ENCODE data around the gene CWF19L1. TPM values are rescaled to one million over a fixed set of nuclear protein-coding genes. Genes with fewer than 3 reads are reported as not detected.

Gene CWF19L1
- total RNA-seq (2014; rRNA removed; shearing (Covaris generic)) = 47.8 and 48.2 TPM in 2 replicates
- 48.6 and 51.0 TPM in 2 replicates for total RNA-seq (2022)
- Bru-seq, nascent RNA = percentile 80 among the genes with signal in this experiment
- percentile 82 among the genes with signal in this experiment for BruChase-seq, experiment 1, labeled RNA remaining after a 6-hour chase
- BruChase-seq, experiment 2, labeled RNA remaining after a 2-hour chase = percentile 81 among the genes with signal in this experiment
- long read RNA-seq, transcript CWF19L1-201 (14 exons, 1,815 nt) = major isoform, 19 of 50 reads
- long read RNA-seq, partial matches to known transcripts = 12 of 50 reads
- long read RNA-seq, other reads (novel, unspliced or antisense) = 19 of 50 reads

GRCh38 chr10:100267239-100268104 lies at the start of gene CWF19L1:
Gene CWF19L1, minus strand, starts transcription at chr10:100267638. Its CDS starts 45 bp downstream, at chr10:100267593.
- H3K9me3 ChIP-seq (ENCODE audit: low read length) = no peaks in the 10 kb centered on the region
- BruUV-seq (replicated peaks) = TSS peak; percentile 93
- ChIA-PET CTCF (ENCODE audit: unreplicated experiment) (no interaction called here), POLR2A (no interaction called here)
- H3K4me3 ChIP-seq (ENCODE audit: low read depth, low read length, poor library complexity, severe bottlenecking) = peak within 1 kb of the TSS; percentile 96
- peak; percentile 66 for DNase-seq (ENCODE audit: low spot score)
- no peaks in the 10 kb centered on the region for H3K9me2 ChIP-seq (ENCODE audit: insufficient read depth, low read length)
- TF ChIP-seq CTCF (conservative IDR thresholded peaks at IDR 0.05; ENCODE audit: low read length) (no peak), EZH2phosphoT487 (IDR thresholded peaks at IDR 0.05; ENCODE audit: borderline replicate concordance, low read depth, low read length) (no peak)
- peaks cover 42% of the 10 kb centered on the region for H3K79me2 ChIP-seq (ENCODE audit: insufficient read depth, low read depth, low read length)
- H3K4me1 ChIP-seq (ENCODE audit: insufficient read depth, low read length, poor library complexity, severe bottlenecking) = peaks cover 29% of the 10 kb centered on the region
- intact Hi-C loops (cut with micrococcal nuclease; ENCODE audit: unreplicated experiment) = no loop called here
- no peaks in the 10 kb centered on the region for H4K20me1 ChIP-seq (ENCODE audit: insufficient read depth, low read length)
- H3K36me3 ChIP-seq (ENCODE audit: insufficient read depth, low read length) = peaks cover 14% of the 10 kb centered on the region
- H3K4me2 ChIP-seq (ENCODE audit: low read length) = peak within 1 kb of the TSS; percentile 86
- peak within 1 kb of the TSS; percentile 45 for H3K27ac ChIP-seq (ENCODE audit: low read depth, low read length, poor library complexity, severe bottlenecking)
- peak within 1 kb of the TSS; percentile 99 for H2AFZ ChIP-seq (ENCODE audit: low read length)

GRCh38 chr10:100315615-100316014 lies 48.2 kb upstream of the CWF19L1 start:
- H3K4me2 ChIP-seq (ENCODE audit: low read length) = no peak overlapping the region
- ChIA-PET POLR2A (no interaction called here), CTCF (ENCODE audit: unreplicated experiment) (no interaction called here)
- no TSS peak for BruUV-seq (replicated peaks)
- no peaks in the 10 kb centered on the region for H3K4me1 ChIP-seq (ENCODE audit: insufficient read depth, low read length, poor library complexity, severe bottlenecking)
- no peak overlapping the region for H2AFZ ChIP-seq (ENCODE audit: low read length)
- intact Hi-C loops (cut with micrococcal nuclease; ENCODE audit: unreplicated experiment) = no loop called here
- no peaks in the 10 kb centered on the region for H3K79me2 ChIP-seq (ENCODE audit: insufficient read depth, low read depth, low read length)
- H4K20me1 ChIP-seq (ENCODE audit: insufficient read depth, low read length) = no peaks in the 10 kb centered on the region
- no peaks in the 10 kb centered on the region for H3K9me3 ChIP-seq (ENCODE audit: low read length)
- H3K27ac ChIP-seq (ENCODE audit: low read depth, low read length, poor library complexity, severe bottlenecking) = no peak overlapping the region
- H3K36me3 ChIP-seq (ENCODE audit: insufficient read depth, low read length) = no peaks in the 10 kb centered on the region
- no peaks in the 10 kb centered on the region for H3K9me2 ChIP-seq (ENCODE audit: insufficient read depth, low read length)
- no peak for TF ChIP-seq EZH2phosphoT487 (IDR thresholded peaks at IDR 0.05; ENCODE audit: borderline replicate concordance, low read depth, low read length)
- no peak for TF ChIP-seq CTCF (conservative IDR thresholded peaks at IDR 0.05; ENCODE audit: low read length)
- no peak for DNase-seq (ENCODE audit: low spot score)
- H3K4me3 ChIP-seq (ENCODE audit: low read depth, low read length, poor library complexity, severe bottlenecking) = no peak overlapping the region
